ENCODE data around the gene ARFGEF2.
"Not testable (repeated sequence)": the region's sequence is repeated elsewhere in the genome, so short reads cannot be mapped to it uniquely, and the experiment has no call there.

Gene ARFGEF2

DNA sequence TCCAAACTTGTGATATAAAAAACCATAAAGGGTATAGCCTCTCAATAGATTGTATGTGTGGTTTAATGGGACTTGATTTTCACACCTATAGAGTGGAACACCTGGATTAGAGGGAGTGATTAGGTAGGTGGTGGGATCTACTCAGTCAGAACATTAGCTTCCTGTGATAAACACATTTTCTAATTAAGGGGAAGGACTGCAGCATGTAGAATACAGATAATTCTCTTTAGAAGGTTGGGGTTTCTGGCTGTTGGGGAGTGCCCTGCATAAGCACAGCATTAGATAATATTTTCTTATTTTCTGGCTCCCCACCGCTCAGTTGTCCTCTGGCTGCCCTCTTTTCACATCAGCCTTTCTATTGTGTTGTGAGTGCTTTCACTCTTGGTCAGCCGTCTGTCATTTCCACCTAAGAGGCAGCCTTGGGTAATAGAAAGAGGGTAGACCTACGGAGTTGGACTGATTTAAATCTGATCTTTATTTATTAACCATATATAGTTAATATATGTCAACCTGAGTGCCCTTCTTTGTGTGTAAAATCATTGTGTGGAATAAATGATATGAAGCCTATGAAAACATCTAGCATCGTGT lies 132.6 kb downstream of the ARFGEF2 start:
- H3K4me3 ChIP-seq (ENCODE audit: low read depth, low read length) = no peak overlapping the region
- CTCF ChIA-PET = interaction anchor here (0.5 kb wide), 1 partner anchor 10 kb away, joined by 3 read pairs; no protein-coding TSS in a partner anchor
- DNase-seq (ENCODE audit: low read depth, low spot score) = no peak
- POLR2A ChIA-PET = no interaction called here
- TF ChIP-seq CTCF (IDR thresholded peaks at IDR 0.05; ENCODE audit: insufficient read depth, low read length, missing control alignments) = no peak

- DNase-seq (ENCODE audit: low read depth, low spot score) = no peak
These were observed 141.8 kb downstream of the ARFGEF2 start for GRCh38 chr20:49063279-49063678.

GRCh38 chr20:49074521-49074920 lies 153.0 kb downstream of the ARFGEF2 start:
- POLR2A ChIA-PET = no interaction called here
- H3K4me3 ChIP-seq (ENCODE audit: low read depth, low read length) = no peak overlapping the region
- no peak for TF ChIP-seq CTCF (IDR thresholded peaks at IDR 0.05; ENCODE audit: insufficient read depth, low read length, missing control alignments)
- no peak for DNase-seq (ENCODE audit: low read depth, low spot score)
- CTCF ChIA-PET = interaction anchor here (1.6 kb wide), 1 partner anchor 58 kb away, joined by 4 read pairs; no protein-coding TSS in a partner anchor

More at GRCh38 chr20:49063279-49063678, 141.8 kb downstream of the ARFGEF2 start:
- no peak overlapping the region for H3K4me3 ChIP-seq (ENCODE audit: low read depth, low read length)
- CTCF ChIA-PET = interaction anchor here (1.4 to 1.5 kb wide), 3 partner anchors 9 to 18 kb away, joined by 3 read pairs; no protein-coding TSS in a partner anchor
- POLR2A ChIA-PET = no interaction called here
- TF ChIP-seq CTCF (IDR thresholded peaks at IDR 0.05; ENCODE audit: insufficient read depth, low read length, missing control alignments) = no peak

- no peak overlapping the region for H3K4me3 ChIP-seq (ENCODE audit: low read depth, low read length)
- POLR2A ChIA-PET = interaction anchor here (1.1 kb wide), 1 partner anchor 32 kb away, joined by 4 read pairs; no protein-coding TSS in a partner anchor
- no peak for DNase-seq (ENCODE audit: low read depth, low spot score)
- no peak for TF ChIP-seq CTCF (IDR thresholded peaks at IDR 0.05; ENCODE audit: insufficient read depth, low read length, missing control alignments)
- CTCF ChIA-PET = interaction anchor here (0.9 to 1.2 kb wide), 2 partner anchors 9 to 14 kb away, joined by 3 read pairs; no protein-coding TSS in a partner anchor
These were observed 156.8 kb downstream of the ARFGEF2 start for GRCh38 chr20:49078310-49078709.

GRCh38 chr20:49082295-49082694 lies 160.8 kb downstream of the ARFGEF2 start:
- CTCF ChIA-PET; H3K4me3 ChIP-seq (ENCODE audit: low read depth, low read length); DNase-seq (ENCODE audit: low read depth, low spot score); POLR2A ChIA-PET: not testable (repeated sequence)
